GM18951 (cell line): ENCODE data around the gene ARHGEF16.

ENCODE experiments used
- POLR2A ChIP-seq: IDR thresholded peaks from 4 replicates; pipeline ENCODE4 v1.6.1; 2011; ENCODE audit warnings: mild to moderate bottlenecking; ENCODE audit not compliant: insufficient read length, insufficient read depth; ENCODE audit errors: extremely low read depth
- in situ Hi-C: fragments of 300-500 bp; cut with MboI; formaldehyde crosslinking; loops from one replicate; pipeline ENCODE4 v1.12.0; 2022; ENCODE audit warnings: low sequenced_read_pairs, mixed read lengths, inconsistent platforms; ENCODE audit not compliant: unreplicated experiment

ARHGEF16 gene

GRCh38 chr1:3518756-3519155 is 64.3 kb downstream of the ARHGEF16 start:
- TF ChIP-seq POLR2A, result no peak
- in situ Hi-C loops, result no loop called here

GRCh38 chr1:3519301-3519885 is 64.9 kb downstream of the ARHGEF16 start:
- in situ Hi-C loops, result no loop called here
- TF ChIP-seq POLR2A, result no peak

DNA sequence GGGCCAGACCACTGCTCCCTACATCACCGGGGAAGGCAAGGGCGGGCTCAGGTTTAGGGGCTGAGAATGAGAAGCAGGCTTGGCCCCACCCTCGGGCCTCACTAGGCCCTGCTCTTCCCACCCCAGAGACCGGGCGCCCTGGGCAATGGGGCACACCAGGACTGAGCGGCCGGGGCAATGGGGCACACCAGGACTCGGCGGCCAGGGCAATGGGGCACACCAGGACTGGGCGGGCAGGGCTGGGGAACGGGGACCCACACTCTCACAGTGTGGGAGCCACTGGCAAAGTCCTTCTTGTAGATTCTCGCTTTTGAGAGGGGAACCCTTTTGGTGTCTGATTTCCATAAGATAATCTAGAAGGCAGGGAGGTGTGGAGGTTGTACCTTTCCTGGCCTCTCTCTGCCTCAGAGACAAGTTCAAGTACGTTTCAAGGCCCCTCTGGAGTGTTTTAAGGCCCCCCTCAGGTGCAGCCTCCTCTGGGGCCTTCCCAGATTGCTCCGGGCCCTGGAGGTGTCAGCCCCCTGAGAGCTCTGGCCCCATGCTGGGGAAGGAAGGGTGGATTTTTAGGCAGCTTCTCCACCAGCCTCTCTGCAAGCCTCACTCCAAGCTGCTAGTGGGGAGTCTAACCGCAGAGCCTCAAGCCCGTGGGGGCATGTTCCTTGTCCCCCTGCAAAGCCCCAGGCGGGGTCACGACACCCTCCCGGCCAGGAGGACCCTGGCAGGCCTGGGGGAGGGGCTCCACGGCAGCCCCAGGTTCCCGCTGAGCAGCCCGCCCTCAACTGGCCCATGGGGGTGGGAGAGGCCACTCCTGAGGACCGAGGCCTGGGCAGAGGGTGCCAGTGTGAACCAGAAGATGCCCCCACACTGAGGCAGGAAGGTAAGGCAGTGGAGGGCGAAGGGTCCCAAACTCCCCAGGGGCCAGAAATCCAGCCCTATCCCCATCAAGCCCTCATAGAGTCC is 66.2 kb downstream of the ARHGEF16 start:
- TF ChIP-seq POLR2A, result no peak
- in situ Hi-C loops, result no loop called here

DNA sequence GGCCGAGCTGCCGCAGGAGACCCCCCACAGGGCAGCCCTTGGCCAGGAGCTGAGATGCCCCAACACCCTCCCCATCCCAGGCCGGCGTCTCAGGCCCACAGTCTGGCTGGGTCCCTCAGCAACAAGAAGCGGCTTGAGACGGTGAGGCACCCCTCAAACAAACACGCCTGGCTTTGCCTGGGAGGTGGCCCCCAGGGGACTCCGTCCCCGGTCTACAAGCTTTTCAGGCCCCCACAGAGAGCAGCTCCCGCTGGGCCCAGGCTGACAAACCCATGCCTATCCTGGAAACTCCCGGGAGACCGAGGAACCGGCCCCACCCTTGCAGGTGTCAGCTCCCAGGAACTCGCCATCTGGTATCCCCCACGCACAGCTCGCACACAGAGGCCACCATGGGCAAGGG is 67.0 kb downstream of the ARHGEF16 start:
- in situ Hi-C loops, result no loop called here
- no peak for TF ChIP-seq POLR2A

DNA sequence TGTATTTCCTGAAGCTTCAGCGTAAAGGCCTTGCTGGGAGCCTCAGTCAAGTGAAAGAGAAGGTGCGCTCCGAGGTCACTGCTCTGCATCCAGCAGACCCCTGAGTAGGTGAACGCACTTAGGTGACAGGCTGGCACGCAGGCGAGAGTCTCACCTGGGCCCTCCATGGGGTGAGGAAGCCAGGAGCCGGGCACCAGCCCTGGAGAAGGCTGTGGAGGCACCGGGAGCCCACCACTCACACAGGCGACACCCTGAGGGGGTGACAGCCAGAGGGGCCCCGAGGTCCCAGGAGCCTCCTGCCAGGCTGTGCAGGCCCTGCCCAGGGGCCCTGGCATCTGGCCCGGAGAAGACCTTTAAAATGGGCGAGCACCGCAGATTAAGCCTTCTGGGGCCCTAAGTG is 67.6 kb downstream of the ARHGEF16 start:
- TF ChIP-seq POLR2A, result no peak
- in situ Hi-C loops, result no loop called here

- in situ Hi-C loops, result no loop called here
- TF ChIP-seq POLR2A, result no peak
These were observed 68.2 kb downstream of the ARHGEF16 start for GRCh38 chr1:3522564-3523265.

DNA sequence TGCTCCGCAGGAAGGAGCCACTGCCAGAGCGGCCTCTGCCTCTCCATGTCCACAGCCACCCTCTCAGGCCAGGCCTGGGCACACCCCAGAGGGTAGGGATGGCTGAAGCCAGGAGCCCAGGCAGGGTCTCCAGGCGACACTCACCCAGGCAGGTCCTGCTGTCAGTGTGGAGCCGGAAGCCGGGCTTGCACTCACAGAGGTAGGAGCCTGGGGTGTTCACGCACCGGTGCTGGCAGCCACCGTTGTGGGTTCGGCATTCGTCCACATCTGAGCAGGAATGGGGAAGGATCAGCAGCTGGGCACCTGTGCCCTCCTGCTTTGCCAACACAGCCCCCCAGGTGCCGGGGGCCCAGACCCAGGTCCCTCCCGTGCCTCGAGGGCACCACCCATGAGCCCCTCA is 69.5 kb downstream of the ARHGEF16 start:
- no peak for TF ChIP-seq POLR2A
- in situ Hi-C loops, result no loop called here

- no peak for TF ChIP-seq POLR2A
- in situ Hi-C loops, result no loop called here
These were observed 70.2 kb downstream of the ARHGEF16 start for GRCh38 chr1:3524556-3525203.

- TF ChIP-seq POLR2A, result no peak
- in situ Hi-C loops, result no loop called here
These were observed 71.4 kb downstream of the ARHGEF16 start for GRCh38 chr1:3525551-3526482.

DNA sequence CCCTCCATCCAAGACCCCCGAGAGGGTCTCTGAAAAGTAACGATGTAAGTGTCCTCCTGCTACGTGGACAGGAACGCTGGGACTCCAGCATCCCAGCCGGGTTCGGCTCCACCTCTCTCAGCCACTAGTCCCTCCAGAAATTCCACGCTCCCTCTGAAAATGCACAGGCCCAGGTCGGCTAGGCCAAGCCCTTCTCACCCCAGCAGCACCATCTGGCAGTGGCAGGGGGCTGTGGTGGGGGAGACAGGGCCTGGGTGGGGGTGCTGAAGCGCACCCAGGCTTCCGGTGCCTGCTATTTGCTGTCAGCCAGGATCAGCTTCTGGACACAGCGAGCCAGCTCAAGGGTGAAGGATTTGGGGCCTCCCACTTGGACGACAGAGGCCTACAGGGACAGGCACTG is 73.3 kb downstream of the ARHGEF16 start:
- no peak for TF ChIP-seq POLR2A
- in situ Hi-C loops, result no loop called here

DNA sequence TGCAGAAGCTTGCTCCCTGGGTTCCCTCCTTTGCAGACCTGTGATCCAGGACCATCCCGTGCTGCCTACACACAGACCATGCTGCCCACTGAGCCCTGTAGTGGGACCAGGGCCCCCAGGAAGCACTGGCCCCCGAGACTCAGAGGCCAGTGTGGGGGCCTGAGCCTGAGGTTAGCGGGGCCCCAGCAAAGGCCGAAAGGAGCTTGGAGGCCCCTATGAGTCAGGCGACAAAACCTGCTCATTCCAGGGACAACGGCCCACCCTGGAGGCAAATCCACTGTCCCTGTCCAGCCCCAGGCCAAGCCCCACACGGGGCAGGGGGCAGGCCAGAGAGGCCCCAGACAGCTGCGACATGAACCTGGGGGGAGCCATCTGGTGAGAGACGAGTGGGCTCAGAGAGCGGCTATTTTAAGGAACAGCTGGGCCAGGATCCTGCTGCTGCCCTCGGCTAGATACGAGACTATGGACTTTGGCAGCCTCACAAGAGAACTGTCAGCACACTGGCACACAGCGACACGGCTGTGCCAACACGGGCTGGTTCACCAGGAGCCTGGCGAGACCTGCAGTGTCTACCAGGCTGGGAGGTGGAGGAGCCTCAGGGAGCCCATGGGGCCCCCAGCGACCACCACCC is 74.7 kb downstream of the ARHGEF16 start:
- in situ Hi-C loops, result no loop called here
- TF ChIP-seq POLR2A, result no peak
